OCI-LY7 (cell line): ENCODE data around the gene FKBP11.
A peak's percentile ranks its signal among the peaks of the same experiment; 100 is the strongest.

Experiments used
- EZH2phosphoT487 ChIP-seq: fragments of 200-600 bp; sonication (generic); IDR thresholded peaks from 2 replicates; pipeline ENCODE4 v1.6.1; 2018; ENCODE audit warnings: low read depth, borderline replicate concordance, mild to moderate bottlenecking, mixed run types, antibody characterized with exemption, low read length, moderate library complexity, mixed read lengths
- TF ChIP-seq, protein P1 (sequence below): fragments of 200-600 bp; sonication (generic); conservative IDR thresholded peaks from 2 replicates; pipeline ENCODE4 v1.5.1; 2014; ENCODE audit warnings: mild to moderate bottlenecking, antibody characterized with exemption, low read length, moderate library complexity, mixed read lengths

DNA sequence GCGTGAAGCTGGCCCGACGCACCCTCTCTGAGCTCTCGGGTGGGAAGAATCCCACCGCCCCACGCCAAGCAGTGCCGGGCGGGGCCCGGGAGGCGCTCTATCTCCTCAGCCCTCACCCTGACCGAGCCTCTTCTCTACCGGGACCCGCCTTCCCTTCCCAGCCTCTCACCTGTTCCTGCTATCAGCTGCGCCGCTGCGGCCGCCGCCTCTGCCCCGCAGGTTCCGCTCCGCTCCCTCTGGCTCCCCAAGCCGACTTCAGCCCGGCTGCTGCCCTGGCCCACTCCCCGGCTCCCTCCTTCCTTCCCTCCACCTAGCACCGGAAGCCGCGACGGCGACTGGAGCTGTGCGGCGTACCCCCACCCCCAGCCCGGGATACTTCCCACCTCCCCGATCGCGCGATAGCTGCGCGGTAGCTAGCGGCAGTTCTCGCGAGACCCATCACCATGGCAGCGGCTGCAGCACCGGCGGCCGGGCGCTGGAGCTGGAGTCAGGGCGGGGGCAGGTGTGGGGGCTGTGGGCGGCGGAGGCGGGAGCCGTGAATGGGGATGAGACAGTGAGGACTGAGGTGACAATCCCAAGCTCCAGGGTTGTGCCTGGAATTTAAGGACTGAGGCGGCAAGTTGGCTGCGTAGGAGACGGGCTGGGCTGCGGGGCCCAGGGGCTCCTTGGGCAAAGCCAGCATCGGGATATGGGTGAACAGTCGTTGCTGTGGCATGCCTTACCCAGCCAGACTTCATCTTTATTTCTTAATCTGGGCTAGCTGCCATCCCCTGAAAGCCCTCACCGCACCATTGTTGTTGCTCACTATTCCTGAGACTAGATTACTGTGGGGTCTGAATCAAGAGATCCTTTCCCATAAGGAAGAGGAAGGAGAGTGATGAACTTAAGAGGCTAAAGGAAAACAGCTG is 32.1 kb upstream of the FKBP11 start, which contains the start of gene ARF3:
- TF ChIP-seq, protein P1, sequence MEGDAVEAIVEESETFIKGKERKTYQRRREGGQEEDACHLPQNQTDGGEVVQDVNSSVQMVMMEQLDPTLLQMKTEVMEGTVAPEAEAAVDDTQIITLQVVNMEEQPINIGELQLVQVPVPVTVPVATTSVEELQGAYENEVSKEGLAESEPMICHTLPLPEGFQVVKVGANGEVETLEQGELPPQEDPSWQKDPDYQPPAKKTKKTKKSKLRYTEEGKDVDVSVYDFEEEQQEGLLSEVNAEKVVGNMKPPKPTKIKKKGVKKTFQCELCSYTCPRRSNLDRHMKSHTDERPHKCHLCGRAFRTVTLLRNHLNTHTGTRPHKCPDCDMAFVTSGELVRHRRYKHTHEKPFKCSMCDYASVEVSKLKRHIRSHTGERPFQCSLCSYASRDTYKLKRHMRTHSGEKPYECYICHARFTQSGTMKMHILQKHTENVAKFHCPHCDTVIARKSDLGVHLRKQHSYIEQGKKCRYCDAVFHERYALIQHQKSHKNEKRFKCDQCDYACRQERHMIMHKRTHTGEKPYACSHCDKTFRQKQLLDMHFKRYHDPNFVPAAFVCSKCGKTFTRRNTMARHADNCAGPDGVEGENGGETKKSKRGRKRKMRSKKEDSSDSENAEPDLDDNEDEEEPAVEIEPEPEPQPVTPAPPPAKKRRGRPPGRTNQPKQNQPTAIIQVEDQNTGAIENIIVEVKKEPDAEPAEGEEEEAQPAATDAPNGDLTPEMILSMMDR, result peak; percentile 21; the same call in 1 of the 2 replicates
- no peak for TF ChIP-seq EZH2phosphoT487
